Fibroblast of pulmonary artery (primary cell): ENCODE data around the gene SELENOW.

Experiments
- DNase-seq: peaks from one replicate; pipeline ENCODE4 v3.0.0-alpha.2; 2010; ENCODE audit warnings: low read depth
- H3K4me3 ChIP-seq: replicated peaks from 2 replicates; pipeline ENCODE4 v1.5.1; 2011; ENCODE audit warnings: low read depth, mild to moderate bottlenecking, control low read depth, low read length, moderate library complexity
- TF ChIP-seq, protein P1 (sequence below): IDR thresholded peaks from 2 replicates; pipeline ENCODE4 v1.5.1; 2011; ENCODE audit warnings: mild to moderate bottlenecking, control low read depth, low read length, inconsistent platforms; ENCODE audit errors: missing control alignments

Gene SELENOW

DNA sequence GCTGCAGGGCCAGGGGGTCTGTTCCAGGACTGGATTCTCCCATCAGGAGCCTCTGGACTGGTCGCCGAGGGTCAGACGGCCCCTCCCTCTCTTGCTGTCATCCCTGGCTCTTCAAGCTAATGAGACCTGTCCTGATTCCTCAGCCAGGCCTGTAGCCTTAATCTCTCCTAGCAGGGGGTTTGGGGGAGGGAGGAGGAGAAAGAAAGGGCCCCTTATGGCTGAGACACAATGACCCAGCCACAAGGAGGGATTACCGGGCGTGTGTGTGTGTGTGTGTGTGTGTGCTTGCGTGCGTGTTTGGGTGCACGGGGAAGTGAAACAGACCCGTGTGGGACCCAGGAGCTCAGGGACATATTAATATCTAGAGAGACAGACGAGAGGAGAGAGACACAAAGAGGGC, 41.4 kb downstream of the SELENOW start:
- no peak for DNase-seq
- no peak overlapping the region for H3K4me3 ChIP-seq
- TF ChIP-seq, protein P1, sequence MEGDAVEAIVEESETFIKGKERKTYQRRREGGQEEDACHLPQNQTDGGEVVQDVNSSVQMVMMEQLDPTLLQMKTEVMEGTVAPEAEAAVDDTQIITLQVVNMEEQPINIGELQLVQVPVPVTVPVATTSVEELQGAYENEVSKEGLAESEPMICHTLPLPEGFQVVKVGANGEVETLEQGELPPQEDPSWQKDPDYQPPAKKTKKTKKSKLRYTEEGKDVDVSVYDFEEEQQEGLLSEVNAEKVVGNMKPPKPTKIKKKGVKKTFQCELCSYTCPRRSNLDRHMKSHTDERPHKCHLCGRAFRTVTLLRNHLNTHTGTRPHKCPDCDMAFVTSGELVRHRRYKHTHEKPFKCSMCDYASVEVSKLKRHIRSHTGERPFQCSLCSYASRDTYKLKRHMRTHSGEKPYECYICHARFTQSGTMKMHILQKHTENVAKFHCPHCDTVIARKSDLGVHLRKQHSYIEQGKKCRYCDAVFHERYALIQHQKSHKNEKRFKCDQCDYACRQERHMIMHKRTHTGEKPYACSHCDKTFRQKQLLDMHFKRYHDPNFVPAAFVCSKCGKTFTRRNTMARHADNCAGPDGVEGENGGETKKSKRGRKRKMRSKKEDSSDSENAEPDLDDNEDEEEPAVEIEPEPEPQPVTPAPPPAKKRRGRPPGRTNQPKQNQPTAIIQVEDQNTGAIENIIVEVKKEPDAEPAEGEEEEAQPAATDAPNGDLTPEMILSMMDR = no peak

DNA sequence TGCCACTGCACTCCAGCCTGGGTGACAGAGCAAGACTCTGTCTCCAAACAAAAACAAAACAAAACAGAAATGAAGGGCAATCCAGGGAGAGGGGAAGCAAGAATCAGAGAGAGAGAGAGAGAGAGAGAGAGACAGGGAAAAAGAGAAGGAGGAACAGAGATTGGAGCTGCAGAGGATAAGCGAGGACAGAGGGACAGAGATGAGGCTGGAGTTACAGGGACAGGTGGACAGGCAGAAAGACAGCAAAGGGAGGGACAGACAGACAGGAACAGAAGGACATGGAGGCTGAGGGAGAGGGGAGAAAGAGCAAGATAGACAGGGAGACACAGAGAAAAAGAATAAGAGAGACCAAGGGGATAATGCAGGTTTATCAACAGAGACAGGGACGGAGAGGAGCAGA, 41.9 kb downstream of the SELENOW start:
- TF ChIP-seq, protein P1 = no peak
- no peak overlapping the region for H3K4me3 ChIP-seq
- no peak for DNase-seq

DNA sequence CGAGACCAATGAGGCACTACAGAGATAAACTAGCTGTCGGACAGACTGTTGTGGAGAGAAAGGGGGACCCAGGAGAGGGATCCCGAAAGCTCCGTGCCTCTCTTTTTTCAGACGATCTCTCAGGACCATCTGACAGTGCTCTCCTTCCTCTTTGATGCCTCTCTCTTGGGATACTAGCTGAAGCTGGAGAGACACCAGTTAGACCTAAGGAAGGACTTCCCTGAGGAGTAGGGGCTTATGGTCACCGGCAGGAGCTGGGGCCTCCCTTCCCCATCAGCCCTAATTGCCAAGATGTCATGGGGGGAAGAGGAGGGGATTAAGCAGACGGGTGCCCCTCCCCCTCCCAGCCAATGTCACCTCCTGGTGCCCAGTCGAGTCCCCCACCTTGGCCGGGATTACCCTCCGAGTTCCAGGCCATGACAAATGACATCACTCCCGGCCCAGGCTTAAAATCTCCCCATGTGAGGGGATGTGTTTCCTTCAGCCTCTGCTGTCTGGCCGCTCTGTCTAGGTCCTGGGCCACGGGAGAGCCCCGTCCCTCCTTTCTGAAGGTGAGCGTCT, 43.0 kb downstream of the SELENOW start, which contains the start of gene CRX:
CRX (plus strand) TSS at position 478 of the 561 bp plus-strand sequence. CDS start 12,507 bp downstream, outside the sequence.
- TF ChIP-seq, protein P1 = no peak
- no peak for DNase-seq
- H3K4me3 ChIP-seq = no peak within 1 kb of the TSS

DNA sequence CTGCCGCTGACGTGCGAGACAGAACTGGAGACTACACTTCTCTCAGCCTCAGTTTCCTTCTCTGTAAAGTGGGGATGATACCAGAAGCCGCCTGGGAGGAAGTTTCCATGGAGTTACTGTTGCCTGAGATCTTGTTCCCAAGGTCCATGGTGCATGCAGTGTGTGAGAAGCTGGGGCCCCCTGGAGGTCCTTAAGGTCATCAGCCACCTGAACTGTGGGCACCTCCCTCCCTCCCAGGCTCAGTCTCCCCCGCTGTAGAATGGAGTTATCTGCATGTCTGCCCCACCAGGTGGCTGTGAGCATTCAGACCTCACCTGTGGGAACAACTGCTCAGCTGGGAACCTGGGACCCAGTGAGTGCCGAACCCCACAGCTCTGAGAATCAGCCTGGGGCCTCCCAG, 45.9 kb downstream of the SELENOW start:
- DNase-seq = no peak
- TF ChIP-seq, protein P1 = no peak
- no peak overlapping the region for H3K4me3 ChIP-seq

DNA sequence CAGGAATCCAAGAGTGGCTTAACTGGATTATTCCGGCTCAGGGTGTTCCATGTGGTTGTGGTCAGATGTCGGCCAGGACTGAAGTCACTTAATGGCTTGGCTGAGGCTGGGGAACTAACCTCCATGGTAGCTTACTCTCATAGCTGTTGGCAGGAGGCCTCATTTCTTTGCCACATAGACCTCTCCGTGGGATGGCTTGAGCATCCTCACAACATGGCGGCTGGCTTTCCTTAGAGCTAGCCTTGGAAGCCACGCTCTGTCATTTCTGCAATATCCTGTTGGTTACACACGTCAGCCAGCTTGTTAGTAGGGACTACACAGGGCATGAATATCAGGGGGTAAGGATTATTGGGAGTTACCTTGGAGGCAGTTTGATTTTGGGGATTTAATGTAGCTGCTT, 48.3 kb downstream of the SELENOW start:
- TF ChIP-seq, protein P1 = no peak

DNA sequence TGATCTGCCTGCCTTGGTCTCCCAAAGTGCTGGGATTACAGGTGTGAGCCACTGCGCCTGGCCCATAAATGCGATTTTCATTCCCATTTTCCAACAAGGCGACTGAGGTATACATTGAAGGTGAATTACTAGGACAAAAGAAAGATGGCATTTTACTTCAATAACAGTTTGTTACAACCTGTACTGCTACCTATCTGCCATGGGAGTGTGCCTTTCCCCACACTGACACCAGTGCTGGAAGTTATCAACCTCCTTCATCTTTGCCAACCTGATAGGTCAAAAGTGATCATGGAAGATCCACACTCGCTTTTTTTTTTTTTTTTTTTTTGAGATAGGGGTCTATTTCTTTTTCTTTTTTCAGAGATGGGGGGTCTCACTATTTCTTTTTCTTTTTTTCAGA, 54.2 kb downstream of the SELENOW start:
- no peak for DNase-seq
- TF ChIP-seq, protein P1 = no peak
- no peak overlapping the region for H3K4me3 ChIP-seq

More for the DNA sequence above, 48.3 kb downstream of the SELENOW start:
- no peak overlapping the region for H3K4me3 ChIP-seq
- no peak for DNase-seq
